ENCODE results near the gene KDM8. TPM values are rescaled to one million over a fixed set of nuclear protein-coding genes. Genes with fewer than 3 reads are reported as not detected.

KDM8 gene
- total and polyA plus RNA-seq, 2 donors (not counting 3 experiments of a cell fraction or from before 2014, with no cell fraction given): 5.1 to 8.4 TPM

DNA sequence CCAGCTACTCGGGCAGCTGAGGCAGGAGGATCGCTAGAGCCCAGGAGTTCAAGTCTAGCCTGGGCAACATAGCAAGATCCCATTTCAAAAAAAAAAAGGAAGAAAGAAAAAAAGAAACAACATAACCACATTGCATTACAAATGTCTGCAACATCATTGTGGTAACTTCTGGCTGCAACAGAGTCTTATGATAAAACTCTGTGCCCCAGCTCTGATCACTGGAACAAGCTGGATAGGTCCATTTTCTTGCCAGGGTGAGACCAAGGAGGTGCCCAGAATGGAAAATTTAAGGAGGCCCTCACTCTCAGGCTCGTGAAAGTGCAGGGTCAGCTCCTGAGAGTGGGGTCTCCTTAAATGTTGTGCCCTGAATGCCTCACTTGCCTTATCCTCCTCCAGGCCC, 37.8 kb upstream of the KDM8 start:
- no peaks in the 10 kb centered on the region for H3K36me3 ChIP-seq (ENCODE audit: control insufficient read depth in 2 of 2, extremely low read depth in 1 of 2, insufficient read depth in 2 of 2, low read length in 2 of 2)
- no peak overlapping the region for H3K9ac ChIP-seq (replicated peaks; ENCODE audit: extremely low read depth, insufficient read depth, low read length)
- ChIA-PET CTCF (interaction anchor here (0.5 to 6.1 kb wide), 3 partner anchors 12 to 56 kb away, joined by 3 to 27 read pairs (median 6); no protein-coding TSS in a partner anchor), POLR2A (no interaction called here)
- BruUV-seq (replicated peaks): no TSS peak
- intact Hi-C loops (cut with micrococcal nuclease): no loop called here
- TF ChIP-seq FOS (IDR thresholded peaks at IDR 0.05; ENCODE audit: borderline replicate concordance, insufficient read depth, low read length) (no peak), POLR2A (IDR thresholded peaks at IDR 0.05; ENCODE audit: low read depth, low read length) (no peak), JUN (IDR thresholded peaks at IDR 0.05; ENCODE audit: borderline replicate concordance, insufficient read depth, insufficient read length, low read depth) (no peak), POLR2AphosphoS5 (IDR thresholded peaks at IDR 0.05; ENCODE audit: insufficient read depth, low read depth, low read length) (no peak), EZH2 (IDR thresholded peaks at IDR 0.05; ENCODE audit: borderline replicate concordance, low read depth, low read length, severe bottlenecking) (no peak), GATA2 (IDR thresholded peaks at IDR 0.05; ENCODE audit: insufficient read depth, insufficient read length, low read depth, low read length) (no peak), MYC (IDR thresholded peaks at IDR 0.05; ENCODE audit: low read depth, low read length) (no peak), MAX (IDR thresholded peaks at IDR 0.05; ENCODE audit: insufficient read depth, insufficient read length) (no peak)
- TF ChIP-seq, protein P1, sequence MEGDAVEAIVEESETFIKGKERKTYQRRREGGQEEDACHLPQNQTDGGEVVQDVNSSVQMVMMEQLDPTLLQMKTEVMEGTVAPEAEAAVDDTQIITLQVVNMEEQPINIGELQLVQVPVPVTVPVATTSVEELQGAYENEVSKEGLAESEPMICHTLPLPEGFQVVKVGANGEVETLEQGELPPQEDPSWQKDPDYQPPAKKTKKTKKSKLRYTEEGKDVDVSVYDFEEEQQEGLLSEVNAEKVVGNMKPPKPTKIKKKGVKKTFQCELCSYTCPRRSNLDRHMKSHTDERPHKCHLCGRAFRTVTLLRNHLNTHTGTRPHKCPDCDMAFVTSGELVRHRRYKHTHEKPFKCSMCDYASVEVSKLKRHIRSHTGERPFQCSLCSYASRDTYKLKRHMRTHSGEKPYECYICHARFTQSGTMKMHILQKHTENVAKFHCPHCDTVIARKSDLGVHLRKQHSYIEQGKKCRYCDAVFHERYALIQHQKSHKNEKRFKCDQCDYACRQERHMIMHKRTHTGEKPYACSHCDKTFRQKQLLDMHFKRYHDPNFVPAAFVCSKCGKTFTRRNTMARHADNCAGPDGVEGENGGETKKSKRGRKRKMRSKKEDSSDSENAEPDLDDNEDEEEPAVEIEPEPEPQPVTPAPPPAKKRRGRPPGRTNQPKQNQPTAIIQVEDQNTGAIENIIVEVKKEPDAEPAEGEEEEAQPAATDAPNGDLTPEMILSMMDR (IDR thresholded peaks at IDR 0.05; ENCODE audit: extremely low read depth in 1 of 2, insufficient read depth in 1 of 2, low read depth in 1 of 2, low read length in 2 of 2): no peak
- no peaks in the 10 kb centered on the region for H3K27me3 ChIP-seq (ENCODE audit: control insufficient read depth in 2 of 2, insufficient read depth in 2 of 2, low read length in 2 of 2)
- FAIRE-seq (no peak), DNase-seq (ENCODE audit: low read depth, low spot score) (no peak)
- no peaks in the 10 kb centered on the region for H4K20me1 ChIP-seq (replicated peaks; ENCODE audit: control insufficient read depth, extremely low read depth, insufficient read depth, low read length)
- H3K79me2 ChIP-seq (ENCODE audit: control insufficient read depth, insufficient read depth, low read length): no peaks in the 10 kb centered on the region
- H3K9me3 ChIP-seq (replicated peaks; ENCODE audit: control insufficient read depth, insufficient read depth, low read length): no peaks in the 10 kb centered on the region
- dilution Hi-C loops (cut with MboI; ENCODE audit: extremely low pct_ligation_motif_present, low sequenced_read_pairs): no loop called here
- H3K4me2 ChIP-seq (ENCODE audit: insufficient read depth, low read length): no peak overlapping the region
- no peaks in the 10 kb centered on the region for H3K4me1 ChIP-seq (ENCODE audit: control insufficient read depth, extremely low read depth, insufficient read depth, low read length)
- no peaks in the 10 kb centered on the region for H3K9me1 ChIP-seq (replicated peaks; ENCODE audit: control insufficient read depth, extremely low read depth, insufficient read depth, low read length)
- H2AFZ ChIP-seq (ENCODE audit: low read depth, low read length): no peak overlapping the region
- H3K27ac ChIP-seq (ENCODE audit: insufficient read depth, low read depth, low read length): no peak overlapping the region
- no peak overlapping the region for H3K4me3 ChIP-seq (replicated peaks in 1 of 3; ENCODE audit: insufficient read depth in 1 of 3, low read depth in 1 of 3, low read length in 3 of 3)
